Upper lobe of right lung (tissue), 1 donor: Measurements from ENCODE around the gene CADPS. TPM values are rescaled to one million over a fixed set of nuclear protein-coding genes. Genes with fewer than 3 reads are reported as not detected.

Source experiments
- ATAC-seq: fragments of 200-7000 bp; cut with Tn5 transposase; one replicate; pipeline ENCODE4 v1.9.1; 2020; ENCODE audit warnings: mild to moderate bottlenecking, moderate library complexity
- DNase-seq: peaks from one replicate; pipeline ENCODE4 v3.0.0-alpha.2; 2020
- H3K27ac ChIP-seq: fragments of 200-600 bp; one replicate; pipeline ENCODE4 v1.8.0; 2022
- H3K27me3 ChIP-seq: fragments of 200-600 bp; one replicate; pipeline ENCODE4 v1.8.0; 2022; ENCODE audit warnings: mild to moderate bottlenecking
- H3K36me3 ChIP-seq: fragments of 200-600 bp; one replicate; pipeline ENCODE4 v1.8.0; 2022
- H3K4me1 ChIP-seq: fragments of 200-600 bp; one replicate; pipeline ENCODE4 v1.8.0; 2022
- H3K4me3 ChIP-seq: fragments of 200-600 bp; one replicate; pipeline ENCODE4 v1.8.0; 2022; ENCODE audit warnings: mild to moderate bottlenecking
- H3K9me3 ChIP-seq: fragments of 200-600 bp; one replicate; pipeline ENCODE4 v1.8.0; 2022
- intact Hi-C: fragments of 100-400 bp; cut with DNase I; formaldehyde crosslinking; loops from one replicate; pipeline ENCODE4 v1.11.0; 2022
- total RNA-seq: library from RNA; stranded (reverse); fragmentation: NEBNext Ultra II Directional; extraction: Animal tissue kit (Norgen Biotek cat#: 25700); gene quantifications from one replicate; pipeline ENCODE4 v1.2.1, GENCODE V29; 2021
- TF ChIP-seq, protein P1 (sequence below): fragments of 200-600 bp; IDR thresholded peaks from one replicate; pipeline ENCODE4 v1.8.0; 2022; ENCODE audit warnings: antibody characterized with exemption
- donor health status: DM: no; HTN: yes; CAD: no; lungs with severe emphysema.

CADPS gene
- total RNA-seq, 1 donor from 2014 or later: 1.1 TPM

DNA sequence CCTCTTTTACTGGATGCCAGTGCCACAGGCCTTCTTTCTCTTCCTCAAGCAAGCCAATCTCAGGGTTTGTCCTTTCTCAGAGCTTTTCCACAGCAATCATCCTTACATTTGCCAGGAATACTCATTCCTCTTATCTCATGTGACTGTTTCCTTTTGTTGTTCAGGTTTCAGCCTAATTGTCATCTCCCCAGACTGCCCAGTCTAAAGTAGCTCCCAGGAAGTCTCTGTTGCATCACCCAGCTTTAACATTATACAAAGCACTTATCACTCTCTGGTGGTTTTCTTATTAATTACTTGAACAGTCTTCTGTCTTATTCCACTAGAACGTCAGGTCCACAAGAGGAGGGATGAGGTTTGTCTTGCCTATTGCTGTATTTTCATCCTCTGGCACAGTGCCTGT lies 65.8 kb downstream of the CADPS start:
- ATAC-seq: no peak
- Histone ChIP-seq H3K4me1 (no peaks in the 10 kb centered on the region), H3K36me3 (no peaks in the 10 kb centered on the region), H3K4me3 (no peak overlapping the region), H3K9me3 (no peaks in the 10 kb centered on the region), H3K27me3 (no peaks in the 10 kb centered on the region), H3K27ac (no peak overlapping the region)
- TF ChIP-seq, protein P1, sequence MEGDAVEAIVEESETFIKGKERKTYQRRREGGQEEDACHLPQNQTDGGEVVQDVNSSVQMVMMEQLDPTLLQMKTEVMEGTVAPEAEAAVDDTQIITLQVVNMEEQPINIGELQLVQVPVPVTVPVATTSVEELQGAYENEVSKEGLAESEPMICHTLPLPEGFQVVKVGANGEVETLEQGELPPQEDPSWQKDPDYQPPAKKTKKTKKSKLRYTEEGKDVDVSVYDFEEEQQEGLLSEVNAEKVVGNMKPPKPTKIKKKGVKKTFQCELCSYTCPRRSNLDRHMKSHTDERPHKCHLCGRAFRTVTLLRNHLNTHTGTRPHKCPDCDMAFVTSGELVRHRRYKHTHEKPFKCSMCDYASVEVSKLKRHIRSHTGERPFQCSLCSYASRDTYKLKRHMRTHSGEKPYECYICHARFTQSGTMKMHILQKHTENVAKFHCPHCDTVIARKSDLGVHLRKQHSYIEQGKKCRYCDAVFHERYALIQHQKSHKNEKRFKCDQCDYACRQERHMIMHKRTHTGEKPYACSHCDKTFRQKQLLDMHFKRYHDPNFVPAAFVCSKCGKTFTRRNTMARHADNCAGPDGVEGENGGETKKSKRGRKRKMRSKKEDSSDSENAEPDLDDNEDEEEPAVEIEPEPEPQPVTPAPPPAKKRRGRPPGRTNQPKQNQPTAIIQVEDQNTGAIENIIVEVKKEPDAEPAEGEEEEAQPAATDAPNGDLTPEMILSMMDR: no peak
- intact Hi-C loops: no loop called here
- DNase-seq: no peak

DNA sequence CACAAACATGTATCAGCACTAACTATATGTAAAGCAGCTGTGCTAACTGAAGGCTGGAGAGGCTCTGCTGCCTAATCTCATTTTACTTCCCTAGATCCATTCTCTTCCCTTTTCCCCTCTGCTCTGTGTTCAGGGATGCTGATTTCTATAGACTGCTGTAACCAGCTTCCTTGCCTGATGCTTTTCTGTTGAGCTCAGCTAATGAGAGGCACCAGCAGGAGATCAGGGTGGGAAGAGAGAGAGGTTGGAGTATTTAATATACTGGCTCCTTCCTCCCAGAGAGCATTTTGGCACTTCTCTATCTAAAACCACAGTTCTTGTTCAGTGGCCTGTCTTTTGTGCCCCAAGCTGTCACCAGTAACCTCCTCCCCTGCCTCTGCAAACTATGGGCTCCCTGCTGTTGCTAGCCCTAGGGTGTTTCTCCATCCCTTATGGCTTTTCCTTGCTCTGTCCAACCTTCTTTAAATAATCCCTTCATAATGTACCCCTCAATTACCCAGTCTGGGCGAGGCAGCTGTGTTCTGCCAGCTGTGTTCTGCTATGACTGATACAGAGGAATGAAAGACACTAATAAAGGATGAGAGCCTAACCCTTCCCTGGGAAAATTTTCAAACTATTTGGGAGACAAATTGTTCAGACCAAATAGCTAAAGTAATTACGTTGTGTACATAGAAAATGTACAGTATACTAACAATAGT lies 69.5 kb downstream of the CADPS start:
- Histone ChIP-seq H3K36me3 (no peaks in the 10 kb centered on the region), H3K27ac (no peak overlapping the region), H3K4me3 (no peak overlapping the region), H3K9me3 (no peaks in the 10 kb centered on the region), H3K27me3 (no peaks in the 10 kb centered on the region), H3K4me1 (no peaks in the 10 kb centered on the region)
- DNase-seq (no peak), ATAC-seq (no peak)
- intact Hi-C loops: no loop called here
- TF ChIP-seq, protein P1: no peak

- no peaks in the 10 kb centered on the region for H3K36me3 ChIP-seq
- H3K9me3 ChIP-seq: no peaks in the 10 kb centered on the region
- no peak overlapping the region for H3K27ac ChIP-seq
- ATAC-seq (no peak), DNase-seq (no peak)
- no peak overlapping the region for H3K4me3 ChIP-seq
- intact Hi-C loops: no loop called here
- no peaks in the 10 kb centered on the region for H3K4me1 ChIP-seq
- H3K27me3 ChIP-seq: no peaks in the 10 kb centered on the region
- TF ChIP-seq, protein P1: no peak
Observed at GRCh38 chr3:62805106-62805505, 70.1 kb downstream of the CADPS start.

- no peaks in the 10 kb centered on the region for H3K9me3 ChIP-seq
- TF ChIP-seq, protein P1: no peak
- no peaks in the 10 kb centered on the region for H3K36me3 ChIP-seq
- intact Hi-C loops: no loop called here
- no peak for DNase-seq
- no peak overlapping the region for H3K27ac ChIP-seq
- ATAC-seq: no peak
- no peaks in the 10 kb centered on the region for H3K4me1 ChIP-seq
- no peaks in the 10 kb centered on the region for H3K27me3 ChIP-seq
- H3K4me3 ChIP-seq: no peak overlapping the region
Observed at GRCh38 chr3:62803276-62803675, 71.9 kb downstream of the CADPS start.

DNA sequence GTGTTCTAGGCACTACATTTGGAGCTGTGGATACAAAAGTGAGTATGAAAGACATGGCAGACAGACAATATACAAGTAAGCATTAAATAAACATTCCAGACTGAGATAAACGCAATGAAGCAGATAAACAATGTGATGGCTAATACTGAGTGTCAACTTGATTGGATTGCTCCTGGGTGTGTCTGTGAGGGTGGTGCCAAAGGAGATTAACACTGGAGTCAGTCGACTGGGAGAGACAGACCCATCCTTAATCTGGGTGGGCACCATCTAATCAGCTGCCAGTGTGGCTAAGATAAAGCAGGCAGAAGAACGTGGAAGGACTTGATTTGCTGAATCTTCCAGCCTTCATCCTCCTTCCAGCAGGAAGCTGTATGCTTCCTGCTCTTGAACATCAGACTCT lies 77.2 kb downstream of the CADPS start:
- Histone ChIP-seq H3K4me1 (no peaks in the 10 kb centered on the region), H3K36me3 (no peaks in the 10 kb centered on the region), H3K9me3 (no peaks in the 10 kb centered on the region), H3K4me3 (no peak overlapping the region), H3K27ac (no peak overlapping the region), H3K27me3 (no peaks in the 10 kb centered on the region)
- ATAC-seq: no peak
- TF ChIP-seq, protein P1: no peak
- intact Hi-C loops: no loop called here
- DNase-seq: no peak

DNA sequence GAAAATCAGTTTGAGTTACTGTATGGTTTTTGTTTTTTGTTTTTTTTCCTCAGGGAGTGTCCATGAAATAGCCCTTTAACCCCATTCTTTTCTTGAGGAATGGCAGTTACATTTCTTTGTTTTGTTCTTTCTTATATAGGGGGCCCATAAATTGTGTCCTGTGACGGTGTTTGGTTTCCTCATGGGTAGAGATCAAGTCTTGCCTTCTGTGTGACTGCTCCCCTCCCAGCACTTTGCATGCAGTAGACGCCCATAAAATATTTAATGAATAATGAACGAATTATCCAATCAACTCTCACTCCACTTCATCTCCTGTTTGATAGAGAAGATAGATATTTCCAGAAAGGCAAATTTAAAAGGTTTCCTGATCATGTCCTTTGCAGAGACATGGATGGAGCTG lies 78.1 kb downstream of the CADPS start:
- no peaks in the 10 kb centered on the region for H3K4me1 ChIP-seq
- intact Hi-C loops: no loop called here
- no peak overlapping the region for H3K4me3 ChIP-seq
- TF ChIP-seq, protein P1: no peak
- no peaks in the 10 kb centered on the region for H3K27me3 ChIP-seq
- H3K27ac ChIP-seq: no peak overlapping the region
- ATAC-seq (no peak), DNase-seq (no peak)
- no peaks in the 10 kb centered on the region for H3K9me3 ChIP-seq
- no peaks in the 10 kb centered on the region for H3K36me3 ChIP-seq
